Body of pancreas (tissue), 4 donors: Measurements from ENCODE around the gene PFDN6.

Experiments
- POLR2A ChIP-seq, 3 donors: fragments of 450-650 bp; IDR thresholded peaks; one replicate each; pipeline ENCODE4 v1.6.1; 2016; ENCODE audit warnings: antibody characterized with exemption in 3 of 3, mild to moderate bottlenecking in 2 of 3
- TF ChIP-seq, protein P1 (sequence below), 7 experiments: fragments of 450-650 bp in 4 of 7; fragments of 200-600 bp in 3 of 7; sonication (generic) in 3 of 7; IDR thresholded peaks; one replicate each; pipeline ENCODE4 v1.5.1; 2016 to 2019; ENCODE audit warnings: antibody characterized with exemption in 7 of 7

DNA sequence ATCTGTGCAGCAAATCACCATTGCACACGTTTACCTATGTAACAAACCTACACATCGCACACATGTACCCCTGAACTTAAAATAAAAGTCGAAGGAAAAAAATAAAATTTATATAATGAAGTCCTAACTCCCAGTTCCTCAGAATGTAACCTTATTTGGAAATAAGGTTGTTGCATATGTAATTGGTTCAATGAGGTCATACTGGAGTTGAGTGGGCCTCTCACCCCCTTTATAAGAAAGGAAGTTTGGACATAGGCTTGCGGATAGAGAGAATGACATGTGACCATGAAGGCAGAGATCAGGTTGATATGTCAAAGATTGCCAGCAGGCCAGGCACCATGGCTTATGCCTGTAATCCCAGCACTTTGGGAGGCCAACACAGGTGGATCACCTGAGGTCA lies 44.3 kb downstream of the PFDN6 start:
- TF ChIP-seq, protein P1, sequence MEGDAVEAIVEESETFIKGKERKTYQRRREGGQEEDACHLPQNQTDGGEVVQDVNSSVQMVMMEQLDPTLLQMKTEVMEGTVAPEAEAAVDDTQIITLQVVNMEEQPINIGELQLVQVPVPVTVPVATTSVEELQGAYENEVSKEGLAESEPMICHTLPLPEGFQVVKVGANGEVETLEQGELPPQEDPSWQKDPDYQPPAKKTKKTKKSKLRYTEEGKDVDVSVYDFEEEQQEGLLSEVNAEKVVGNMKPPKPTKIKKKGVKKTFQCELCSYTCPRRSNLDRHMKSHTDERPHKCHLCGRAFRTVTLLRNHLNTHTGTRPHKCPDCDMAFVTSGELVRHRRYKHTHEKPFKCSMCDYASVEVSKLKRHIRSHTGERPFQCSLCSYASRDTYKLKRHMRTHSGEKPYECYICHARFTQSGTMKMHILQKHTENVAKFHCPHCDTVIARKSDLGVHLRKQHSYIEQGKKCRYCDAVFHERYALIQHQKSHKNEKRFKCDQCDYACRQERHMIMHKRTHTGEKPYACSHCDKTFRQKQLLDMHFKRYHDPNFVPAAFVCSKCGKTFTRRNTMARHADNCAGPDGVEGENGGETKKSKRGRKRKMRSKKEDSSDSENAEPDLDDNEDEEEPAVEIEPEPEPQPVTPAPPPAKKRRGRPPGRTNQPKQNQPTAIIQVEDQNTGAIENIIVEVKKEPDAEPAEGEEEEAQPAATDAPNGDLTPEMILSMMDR (IDR thresholded peaks at IDR 0.05) = no peak
- no peak for TF ChIP-seq POLR2A (IDR thresholded peaks at IDR 0.05)
